AG20443 (cell line): ENCODE data around the gene RASSF10.
A peak's percentile ranks its signal among the peaks of the same experiment; 100 is the strongest.

Source experiments
- DNase-seq: peaks from one replicate; pipeline ENCODE4 v3.0.0; 2012; ENCODE audit warnings: low spot score, mixed read lengths

The RASSF10 gene

DNA sequence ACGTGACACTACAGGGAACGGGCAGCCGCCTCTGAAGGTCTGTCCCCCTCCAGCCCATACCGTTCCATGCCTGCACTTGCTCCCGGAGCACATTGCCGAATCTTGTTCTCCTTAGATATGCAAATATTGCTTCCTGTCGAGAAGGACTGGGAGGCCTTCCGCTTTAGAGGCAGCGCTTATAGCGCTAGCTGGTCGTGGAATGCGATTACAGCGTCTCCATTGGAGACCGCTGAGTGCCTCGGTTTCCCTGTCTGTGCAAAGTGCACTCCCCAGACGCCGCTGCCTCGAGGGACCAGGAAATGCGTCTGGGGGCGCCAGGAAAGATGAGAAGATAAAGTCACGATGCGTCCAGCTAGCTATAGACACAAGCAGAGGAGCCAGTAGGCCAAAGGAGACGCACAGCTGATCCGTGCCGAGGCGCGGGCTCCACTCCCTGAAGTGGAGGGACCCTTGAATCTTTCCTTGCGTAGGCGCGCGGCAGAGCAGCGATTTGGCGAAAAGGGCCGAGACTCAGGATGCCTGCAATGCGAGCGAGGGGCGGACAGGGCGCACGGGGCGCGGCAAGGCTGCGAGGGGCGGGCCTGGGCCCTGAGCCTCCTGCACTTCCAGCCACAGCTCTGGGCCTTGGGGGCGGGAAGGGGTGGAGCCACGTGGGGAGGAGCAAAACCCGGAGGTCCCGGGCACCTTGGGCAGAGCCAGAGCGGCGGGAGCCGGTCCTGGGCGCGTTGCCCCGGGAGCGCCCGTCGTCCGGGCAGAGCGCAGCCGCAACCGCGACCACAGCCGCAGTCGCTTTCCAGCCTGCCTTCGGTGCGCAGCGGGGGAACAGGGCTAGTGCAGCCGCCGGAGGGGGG, at the start of gene RASSF10:
RASSF10 (plus strand) TSS at position 692 of the 851 bp plus-strand sequence. CDS start 261 bp downstream, outside the sequence.
- peak; percentile 50 for DNase-seq

GRCh38 chr11:12961615-12962014, 47.5 kb upstream of the RASSF10 start:
- DNase-seq, result peak; percentile 33

DNA sequence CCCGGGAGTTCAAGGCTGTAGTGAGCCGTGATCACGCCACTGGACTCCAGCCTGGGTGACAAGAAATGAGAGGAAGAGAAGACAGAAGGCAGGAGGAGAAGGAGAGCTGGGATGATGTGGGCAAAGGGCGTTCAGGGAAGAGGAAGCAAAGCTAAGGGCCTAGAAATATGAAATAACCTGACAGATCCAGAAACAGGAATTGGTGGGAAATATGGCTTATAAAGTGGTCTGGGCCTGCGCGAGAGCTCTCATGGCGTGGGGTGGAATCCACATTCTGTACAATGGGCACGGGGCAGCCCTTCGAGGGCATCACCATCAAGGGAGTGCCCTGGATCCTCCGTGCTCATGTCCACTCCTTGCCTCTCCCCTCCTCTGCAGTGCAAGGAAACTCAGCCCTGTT, 46.8 kb upstream of the RASSF10 start:
- no peak for DNase-seq

DNA sequence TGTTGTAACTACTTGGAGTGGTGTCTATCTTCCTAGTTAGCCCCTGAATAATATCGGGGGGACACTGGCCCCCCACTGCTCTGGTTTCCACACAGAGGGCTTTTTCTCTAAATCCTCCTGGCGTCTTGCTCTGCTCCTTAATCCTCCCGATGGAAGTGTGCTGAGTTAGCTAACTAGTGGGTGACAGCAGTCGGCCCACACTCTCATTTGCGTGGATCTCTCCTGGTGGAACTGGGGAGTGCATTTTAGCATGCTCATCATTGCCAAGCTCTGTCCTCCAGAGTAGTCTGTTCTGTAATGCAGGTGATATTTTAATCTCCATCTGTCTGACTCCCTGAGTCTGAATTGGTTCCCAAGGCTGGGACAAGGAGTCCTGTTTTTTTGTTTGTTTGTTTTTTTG, 46.1 kb upstream of the RASSF10 start:
- no peak for DNase-seq

GRCh38 chr11:12963792-12964536, 45.2 kb upstream of the RASSF10 start:
- peak; percentile 92 for DNase-seq

DNA sequence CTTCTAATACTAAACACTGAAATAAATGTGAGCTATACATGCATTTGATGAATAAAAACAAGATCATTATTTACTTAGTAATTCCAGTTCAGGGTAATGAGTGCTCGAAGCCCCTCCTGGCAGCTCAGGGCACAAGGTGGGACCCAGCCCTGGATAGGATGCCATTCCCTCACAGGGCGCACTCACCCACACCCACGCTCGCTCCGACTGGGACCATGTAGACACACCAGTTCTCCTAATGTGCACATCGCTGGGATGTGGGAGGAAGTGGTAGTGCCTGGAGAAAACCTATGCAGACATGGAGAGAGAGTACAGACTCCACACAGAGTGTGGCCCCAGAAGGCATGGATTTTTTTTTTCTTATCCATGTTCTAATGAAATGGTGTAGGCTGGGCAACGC, 44.5 kb upstream of the RASSF10 start:
- no peak for DNase-seq

DNA sequence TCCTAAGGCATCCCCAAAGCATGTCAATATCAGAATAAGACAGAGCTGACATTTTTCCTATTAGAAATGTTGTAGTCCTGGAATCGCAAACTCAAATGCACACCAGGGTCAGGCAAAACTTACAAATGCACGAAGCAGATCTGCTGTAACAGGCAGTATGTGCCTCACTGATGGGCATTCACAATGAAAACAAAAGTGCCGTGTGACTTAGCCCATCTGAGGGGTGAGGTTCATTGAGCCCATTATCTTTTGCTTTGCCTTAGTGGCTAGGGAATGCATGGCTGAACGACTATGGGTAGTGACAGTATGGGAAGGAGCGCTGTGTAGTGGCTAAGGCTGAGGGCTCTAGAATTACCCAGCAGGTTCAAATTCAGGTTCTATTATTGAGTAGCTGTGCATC, 43.1 kb upstream of the RASSF10 start:
- DNase-seq, result no peak

DNA sequence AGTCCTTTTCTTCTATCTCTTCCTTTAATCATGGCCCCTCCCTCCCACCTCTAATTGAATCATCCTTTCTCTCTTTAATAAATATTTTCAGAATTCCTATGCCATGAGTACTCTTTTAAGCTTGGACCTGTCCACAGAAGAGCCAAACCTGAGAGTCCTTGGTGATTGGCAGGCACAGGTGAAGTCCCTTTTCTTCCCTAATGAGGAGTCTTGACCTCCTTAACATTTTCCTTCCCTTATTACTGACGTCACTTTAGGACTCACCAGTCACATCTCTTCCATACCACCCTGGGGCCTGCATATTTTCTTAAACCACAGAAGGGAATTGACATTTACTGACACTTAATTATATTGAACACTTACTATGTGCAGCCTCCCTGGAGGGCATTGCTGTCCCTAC, 41.0 kb upstream of the RASSF10 start:
- no peak for DNase-seq

DNA sequence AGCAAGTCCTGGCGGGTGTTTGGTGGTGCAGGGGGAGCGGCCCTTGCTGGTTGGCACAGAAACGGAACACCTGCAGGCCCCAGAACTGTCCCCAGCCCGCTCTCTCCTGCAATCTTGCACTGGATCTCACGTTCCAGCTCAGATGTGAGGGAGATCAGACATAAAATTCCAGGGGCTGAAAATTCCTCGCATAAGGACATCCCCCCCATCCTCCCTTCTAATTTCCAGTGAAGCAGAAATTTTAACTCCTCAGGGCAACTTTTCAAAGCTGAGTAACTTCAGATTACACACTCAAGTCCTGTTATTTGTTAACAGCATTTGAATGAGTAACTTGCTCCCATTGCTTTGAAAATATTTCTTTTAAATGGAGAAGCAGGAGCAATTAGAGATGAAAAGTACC, 40.3 kb upstream of the RASSF10 start:
- no peak for DNase-seq

GRCh38 chr11:12971955-12972354, 37.2 kb upstream of the RASSF10 start:
- DNase-seq, result no peak

- no peak for DNase-seq
These were observed 35.5 kb upstream of the RASSF10 start for GRCh38 chr11:12973528-12974181.

DNA sequence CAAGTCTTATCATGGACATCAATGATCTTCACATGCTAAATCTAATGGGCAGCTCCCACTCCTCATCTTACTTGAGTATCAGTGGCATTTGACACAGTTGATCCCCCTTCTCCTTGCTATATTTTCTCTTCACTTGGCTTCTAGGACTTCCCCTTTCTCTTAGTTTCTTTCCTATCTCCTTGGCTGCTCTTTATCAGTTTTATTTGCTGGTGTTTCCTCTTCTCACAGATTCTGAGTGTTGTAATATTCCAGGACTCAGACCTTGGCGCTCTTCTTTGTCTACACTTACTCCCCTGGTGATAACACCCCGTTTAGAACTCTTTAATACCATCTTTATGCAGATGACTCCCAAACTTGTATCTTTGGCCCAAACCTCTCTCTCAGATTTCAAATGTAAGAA, 33.9 kb upstream of the RASSF10 start:
- no peak for DNase-seq

DNA sequence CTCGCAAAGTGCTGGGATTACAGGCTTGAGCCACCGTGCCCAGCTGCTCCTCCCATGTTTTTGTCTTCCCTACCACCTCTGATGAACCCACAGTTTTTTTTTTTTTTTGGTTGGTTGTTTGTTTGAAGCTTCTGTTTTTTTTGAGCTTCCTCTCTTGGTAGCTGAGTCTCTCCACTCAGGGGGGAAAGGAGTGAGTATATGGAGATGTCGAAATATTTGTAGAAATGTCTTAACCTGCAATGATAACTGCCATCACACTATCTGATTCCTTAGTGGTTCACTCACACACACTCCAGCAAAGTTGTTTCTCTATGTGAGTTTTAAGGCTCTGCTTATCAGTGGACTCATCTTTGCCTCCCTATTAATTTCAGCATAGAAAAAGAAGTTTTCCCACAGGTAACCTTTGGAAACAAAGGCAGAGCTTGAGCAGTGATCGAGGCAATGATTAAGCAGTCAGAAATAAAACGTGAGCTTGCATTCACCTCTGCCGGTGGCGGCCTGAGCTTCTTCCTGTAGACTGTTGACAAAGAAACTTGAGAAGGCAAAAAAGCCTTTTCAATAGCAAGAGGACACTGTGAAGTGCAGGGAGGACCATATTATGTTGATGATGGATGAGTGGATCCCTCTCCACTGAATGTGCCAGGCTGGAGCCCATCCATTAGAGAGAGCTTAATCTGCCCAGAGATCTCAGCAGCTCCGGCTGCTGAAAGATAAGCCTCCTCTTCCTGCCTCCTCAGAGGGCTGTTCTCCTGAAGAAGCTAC, 29.0 kb upstream of the RASSF10 start:
- no peak for DNase-seq

GRCh38 chr11:12981676-12982522, 27.2 kb upstream of the RASSF10 start:
- DNase-seq, result peak; percentile 50

DNA sequence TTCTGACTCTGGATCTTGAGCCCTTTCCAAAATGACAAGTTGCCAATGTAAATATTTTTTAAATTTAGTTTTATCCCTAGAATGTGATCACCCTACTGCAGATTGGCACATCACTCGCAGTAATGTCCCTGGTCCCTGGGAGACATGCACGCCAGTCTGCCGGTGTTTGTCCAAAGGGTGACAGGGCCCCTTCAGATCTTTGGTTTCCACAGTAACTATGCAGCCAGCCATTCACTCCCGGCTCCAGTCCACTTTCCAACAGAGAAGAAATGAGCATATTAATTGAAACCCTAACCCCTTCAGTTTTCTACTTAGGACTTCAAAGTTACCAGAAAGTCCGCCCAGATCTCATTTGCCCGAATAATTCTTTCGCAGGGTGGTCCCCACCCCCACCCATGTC, 25.8 kb upstream of the RASSF10 start:
- DNase-seq, result no peak

DNA sequence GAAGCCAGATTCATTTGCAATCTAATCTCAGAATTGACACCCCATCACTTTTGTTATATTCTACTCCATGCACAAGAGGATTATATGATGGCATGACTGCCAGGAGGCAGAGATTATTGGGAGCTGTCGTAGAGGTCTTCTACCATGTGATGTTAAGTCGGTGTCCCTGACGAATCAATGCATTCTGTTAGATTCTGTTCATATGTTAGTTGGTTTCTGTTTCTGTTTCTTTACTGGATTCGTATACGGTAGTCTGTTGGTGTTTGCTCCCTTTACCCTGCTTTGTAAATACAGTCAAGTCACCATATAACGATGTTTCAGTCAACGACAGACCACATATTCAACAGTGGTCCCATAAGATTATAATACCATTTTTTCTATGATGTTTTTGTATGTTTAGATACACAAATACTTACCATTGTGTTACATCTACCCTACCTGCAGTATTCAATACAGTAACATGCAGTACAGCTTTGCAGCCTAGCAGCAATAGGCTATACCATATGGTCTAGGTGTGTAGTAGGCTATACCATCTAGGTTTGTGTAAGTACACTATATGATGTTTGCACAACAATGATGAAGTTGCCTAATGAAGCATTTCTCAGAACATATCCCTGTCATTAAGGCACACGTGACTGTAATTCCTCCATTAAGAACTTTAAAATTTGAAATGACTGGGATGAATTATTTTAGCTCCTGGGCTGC, 22.8 kb upstream of the RASSF10 start:
- DNase-seq, result no peak

- DNase-seq, result no peak
These were observed 19.5 kb upstream of the RASSF10 start for GRCh38 chr11:12989428-12990161.

DNA sequence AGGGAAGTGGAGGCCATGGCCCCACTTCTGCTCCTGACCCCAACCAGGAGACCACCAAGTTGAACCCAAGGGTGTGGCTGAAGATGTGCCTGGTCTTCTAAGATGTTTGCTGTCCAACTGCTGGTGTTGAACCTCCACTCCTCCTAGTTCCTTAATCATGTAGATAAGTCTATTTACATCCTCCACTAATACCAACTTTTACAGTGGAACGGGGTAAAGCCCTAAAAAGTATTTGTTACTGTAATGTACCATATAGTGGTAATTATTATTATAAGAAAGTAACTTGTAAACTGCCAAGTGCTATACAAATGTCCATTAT, 19.0 kb upstream of the RASSF10 start:
- no peak for DNase-seq

- DNase-seq, result no peak
These were observed 17.7 kb upstream of the RASSF10 start for GRCh38 chr11:12991426-12991825.

- no peak for DNase-seq
These were observed 15.5 kb upstream of the RASSF10 start for GRCh38 chr11:12993626-12994025.
